HepG2 (cell line): ENCODE data around the gene IL16.

Experiments
- ETV6 ChIP-seq: sonication (generic); formaldehyde crosslinking; conservative IDR thresholded peaks from 2 replicates; pipeline ENCODE4 v1.4.0; 2020; ENCODE audit warnings: missing genetic modification reagents
- MTF2 ChIP-seq: sonication (generic); formaldehyde crosslinking; IDR thresholded peaks from 2 replicates; pipeline ENCODE4 v1.5.0; 2020; ENCODE audit warnings: missing genetic modification reagents, borderline replicate concordance
- SMC3 ChIP-seq: IDR thresholded peaks from 2 replicates; pipeline ENCODE4 v1.6.1; 2011; ENCODE audit warnings: low read length, improper control_type of control experiment
- TF ChIP-seq, protein P1 (sequence below): sonication (generic); formaldehyde crosslinking; IDR thresholded peaks from 2 replicates; pipeline ENCODE4 v1.4.0; 2020; ENCODE audit warnings: missing genetic modification reagents

DNA sequence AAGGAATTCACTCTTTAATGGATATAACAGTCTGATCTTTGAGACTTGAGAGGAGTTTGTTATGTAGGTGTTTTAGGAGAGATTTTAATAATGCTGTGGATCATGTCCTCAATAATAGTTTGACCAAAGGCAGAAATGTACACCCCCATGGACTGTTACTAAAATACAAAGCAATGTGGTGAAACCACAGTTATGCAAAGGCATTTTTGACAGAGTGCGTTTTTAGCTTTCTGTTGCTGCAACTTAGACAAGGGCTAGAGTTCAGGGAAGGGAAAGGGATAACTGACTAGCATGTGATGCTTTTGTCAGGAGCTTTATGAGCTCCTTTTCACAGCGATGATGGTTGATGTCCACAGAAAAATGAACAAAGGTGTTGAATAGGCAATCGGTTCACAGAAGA, 130.8 kb downstream of the IL16 start:
- TF ChIP-seq ETV6 (CRISPR knock-in tag), result no peak
- TF ChIP-seq MTF2 (CRISPR knock-in tag), result no peak
- no peak for TF ChIP-seq SMC3
- TF ChIP-seq, protein P1, sequence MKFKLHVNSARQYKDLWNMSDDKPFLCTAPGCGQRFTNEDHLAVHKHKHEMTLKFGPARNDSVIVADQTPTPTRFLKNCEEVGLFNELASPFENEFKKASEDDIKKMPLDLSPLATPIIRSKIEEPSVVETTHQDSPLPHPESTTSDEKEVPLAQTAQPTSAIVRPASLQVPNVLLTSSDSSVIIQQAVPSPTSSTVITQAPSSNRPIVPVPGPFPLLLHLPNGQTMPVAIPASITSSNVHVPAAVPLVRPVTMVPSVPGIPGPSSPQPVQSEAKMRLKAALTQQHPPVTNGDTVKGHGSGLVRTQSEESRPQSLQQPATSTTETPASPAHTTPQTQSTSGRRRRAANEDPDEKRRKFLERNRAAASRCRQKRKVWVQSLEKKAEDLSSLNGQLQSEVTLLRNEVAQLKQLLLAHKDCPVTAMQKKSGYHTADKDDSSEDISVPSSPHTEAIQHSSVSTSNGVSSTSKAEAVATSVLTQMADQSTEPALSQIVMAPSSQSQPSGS (CRISPR knock-in tag), result no peak
